Right renal pelvis (tissue), 4 donors: ENCODE measurements around the gene DFFB. TPM values are rescaled to one million over a fixed set of nuclear protein-coding genes. Genes with fewer than 3 reads are reported as not detected.

Experiments
- DNase-seq, 4 donors: peaks; one replicate each; pipeline ENCODE4 v3.0.0-alpha.2; 2013; ENCODE audit warnings: low read depth in 4 of 4, low spot score in 3 of 4, missing footprints in 1 of 4
- polyA plus RNA-seq, 4 donors: library from polyadenylated mRNA; unstranded; fragments of 120-200 nt; gene quantifications; one replicate each; pipeline ENCODE4 v1.2.1, GENCODE V29; 2013; ENCODE audit not compliant: insufficient read length in 4 of 4

The DFFB gene
- polyA plus RNA-seq, 4 donors, result 5.7 to 8.6 (median 6.9) TPM

- DNase-seq, result no peak
Measured at GRCh38 chr1:3923378-3924185, 66.3 kb downstream of the DFFB start.

- no peak for DNase-seq
Measured at GRCh38 chr1:3924186-3924824, 67.0 kb downstream of the DFFB start.

- no peak for DNase-seq
Measured at GRCh38 chr1:3924825-3925220, 67.5 kb downstream of the DFFB start.

GRCh38 chr1:3925256-3925655, 68.0 kb downstream of the DFFB start:
- no peak for DNase-seq

- DNase-seq, result no peak
Measured at GRCh38 chr1:3925762-3926161, 68.5 kb downstream of the DFFB start.

GRCh38 chr1:3926956-3927355, 69.7 kb downstream of the DFFB start:
- DNase-seq, result no peak

- no peak for DNase-seq
Measured at GRCh38 chr1:3928586-3928985, 71.3 kb downstream of the DFFB start.

- no peak for DNase-seq
Measured at GRCh38 chr1:3929126-3929525, 71.8 kb downstream of the DFFB start.

- no peak for DNase-seq
Measured at GRCh38 chr1:3930301-3931006, 73.2 kb downstream of the DFFB start.

GRCh38 chr1:3931007-3931912, 74.0 kb downstream of the DFFB start:
- DNase-seq, result no peak

- no peak for DNase-seq
Measured at GRCh38 chr1:3932156-3932919, 75.1 kb downstream of the DFFB start.

Other genes with a start within 250 kb of the DFFB start
- 10 to 100 TPM in 2 of 4 donors, 1 to 10 TPM in 2; 9.0 to 15.6 (median 10.5) TPM for gene MEGF6, start 246.0 kb upstream of the DFFB start, polyA plus RNA-seq
- gene TPRG1L, start 232.5 kb upstream of the DFFB start, polyA plus RNA-seq, result 10 to 100 TPM; 42.5 to 50.0 (median 46.1) TPM
- 10 to 100 TPM; 17.4 to 21.1 (median 19.7) TPM for gene WRAP73, start 207.4 kb upstream of the DFFB start, polyA plus RNA-seq
- gene TP73, start 205.0 kb upstream of the DFFB start, polyA plus RNA-seq, result under 1 TPM; 0.55 to 0.70 (median 0.62) TPM
- gene CCDC27, start 105.0 kb upstream of the DFFB start, polyA plus RNA-seq, result under 1 TPM; 0.20 to 0.22 (median 0.21) TPM
- 10 to 100 TPM; 11.4 to 18.4 (median 14.5) TPM for gene SMIM1, start 84.7 kb upstream of the DFFB start, polyA plus RNA-seq
- 10 to 100 TPM; 66.6 to 75.8 (median 69.8) TPM for gene LRRC47, start 61.0 kb upstream of the DFFB start, polyA plus RNA-seq
- gene CEP104, start 265 bp upstream of the DFFB start, polyA plus RNA-seq, result 10 to 100 TPM; 30.0 to 36.2 (median 33.9) TPM
- 10 to 100 TPM; 25.1 to 31.2 (median 29.3) TPM for gene C1orf174, start 42.8 kb downstream of the DFFB start, polyA plus RNA-seq